HG02852 (cell line): ENCODE results near the gene FAM161B.
A peak's percentile ranks its signal among the peaks of the same experiment; 100 is the strongest.
"Not testable (repeated sequence)": the region's sequence is repeated elsewhere in the genome, so short reads cannot be mapped to it uniquely, and the experiment has no call there.

Source experiments
- ATAC-seq: cut with Tn5 transposase; IDR thresholded peaks from one replicate; pipeline ENCODE4 v1.9.1; 2021; ENCODE audit warnings: mild to moderate bottlenecking, moderate library complexity; ENCODE audit not compliant: unreplicated experiment

The FAM161B gene, protein sequence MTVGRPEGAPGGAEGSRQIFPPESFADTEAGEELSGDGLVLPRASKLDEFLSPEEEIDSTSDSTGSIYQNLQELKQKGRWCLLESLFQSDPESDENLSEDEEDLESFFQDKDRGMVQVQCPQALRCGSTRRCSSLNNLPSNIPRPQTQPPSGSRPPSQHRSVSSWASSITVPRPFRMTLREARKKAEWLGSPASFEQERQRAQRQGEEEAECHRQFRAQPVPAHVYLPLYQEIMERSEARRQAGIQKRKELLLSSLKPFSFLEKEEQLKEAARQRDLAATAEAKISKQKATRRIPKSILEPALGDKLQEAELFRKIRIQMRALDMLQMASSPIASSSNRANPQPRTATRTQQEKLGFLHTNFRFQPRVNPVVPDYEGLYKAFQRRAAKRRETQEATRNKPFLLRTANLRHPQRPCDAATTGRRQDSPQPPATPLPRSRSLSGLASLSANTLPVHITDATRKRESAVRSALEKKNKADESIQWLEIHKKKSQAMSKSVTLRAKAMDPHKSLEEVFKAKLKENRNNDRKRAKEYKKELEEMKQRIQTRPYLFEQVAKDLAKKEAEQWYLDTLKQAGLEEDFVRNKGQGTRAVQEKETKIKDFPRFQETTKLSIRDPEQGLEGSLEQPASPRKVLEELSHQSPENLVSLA

GRCh38 chr14:73949752-73950734 lies at the start of gene FAM161B, which contains the start of gene COQ6:
TSS of gene FAM161B (minus strand) at chr14:73950094. CDS start at chr14:73950026, 68 bp downstream.
TSS of gene COQ6 (plus strand) at chr14:73950302. CDS start at chr14:73950333, 31 bp downstream.
- ATAC-seq, result peak; percentile 87

GRCh38 chr14:73998726-73999125 lies 48.8 kb upstream of the FAM161B start:
- no peak for ATAC-seq

- no peak for ATAC-seq
Observed at GRCh38 chr14:73997944-73998447, 48.1 kb upstream of the FAM161B start.

DNA sequence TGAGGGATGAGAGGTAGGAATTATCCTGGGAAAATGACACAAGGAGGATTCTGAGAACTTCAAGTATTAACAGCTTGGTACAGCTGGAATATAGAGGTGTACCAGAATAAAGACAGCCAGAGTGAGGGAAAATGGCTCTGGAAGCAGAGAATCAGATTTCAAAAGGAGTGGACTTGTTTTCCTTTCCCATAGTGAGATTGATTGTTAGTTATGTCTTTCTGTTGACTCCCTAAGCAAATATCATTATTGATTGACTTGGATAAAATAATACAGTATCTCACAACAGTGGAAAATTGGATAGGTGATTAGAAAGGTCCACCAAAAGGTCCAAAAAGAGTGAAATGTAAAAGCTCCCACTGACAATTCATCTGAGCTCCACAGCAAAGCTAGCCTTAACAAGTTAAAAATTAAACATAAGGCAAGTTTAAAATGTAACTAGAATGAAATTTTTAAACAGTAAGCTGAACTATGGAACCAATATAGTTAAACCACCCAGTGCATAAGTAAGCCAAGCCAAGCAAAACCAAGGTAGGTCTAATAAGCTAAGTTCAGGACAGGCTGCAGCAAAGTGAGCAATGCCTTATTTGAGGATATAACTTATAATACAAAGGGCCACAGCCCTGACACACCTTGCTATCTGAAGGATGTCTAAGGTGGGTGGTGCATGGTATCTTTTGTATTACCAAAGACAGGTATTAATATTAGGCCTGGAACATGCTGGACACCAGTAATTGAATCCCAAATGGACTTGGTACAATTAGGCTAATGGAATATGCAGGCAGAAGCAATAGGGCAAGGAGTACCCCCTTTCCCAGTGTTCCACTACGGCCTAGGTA lies 47.4 kb upstream of the FAM161B start:
- no peak for ATAC-seq

GRCh38 chr14:73996731-73997107 lies 46.8 kb upstream of the FAM161B start:
- ATAC-seq, result no peak

DNA sequence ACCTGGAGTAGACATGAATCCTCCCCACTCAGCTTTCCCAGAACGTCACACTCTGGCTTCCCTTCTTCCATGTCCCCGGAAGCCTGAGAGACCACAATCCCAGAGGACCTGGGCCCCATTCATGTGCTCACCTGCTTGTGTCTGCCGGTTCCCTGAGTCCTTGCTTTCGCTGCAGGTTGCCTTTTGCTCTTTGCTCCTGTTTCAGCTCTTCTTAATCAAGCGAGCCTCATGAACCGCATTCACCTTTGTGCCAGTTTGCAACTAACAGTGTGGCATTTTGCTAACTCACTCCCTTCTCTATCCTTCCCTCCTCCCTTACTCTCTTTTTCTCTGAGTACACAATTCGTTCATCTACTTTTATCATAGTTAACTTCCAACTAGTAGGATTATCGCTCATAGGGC lies 46.1 kb upstream of the FAM161B start:
- no peak for ATAC-seq

GRCh38 chr14:73994926-73995325 lies 45.0 kb upstream of the FAM161B start:
- ATAC-seq, result not testable (repeated sequence)

- ATAC-seq, result no peak
Observed at GRCh38 chr14:73991092-73991491, 41.2 kb upstream of the FAM161B start.

GRCh38 chr14:73988656-73989055 lies 38.8 kb upstream of the FAM161B start:
- not testable (repeated sequence) for ATAC-seq

DNA sequence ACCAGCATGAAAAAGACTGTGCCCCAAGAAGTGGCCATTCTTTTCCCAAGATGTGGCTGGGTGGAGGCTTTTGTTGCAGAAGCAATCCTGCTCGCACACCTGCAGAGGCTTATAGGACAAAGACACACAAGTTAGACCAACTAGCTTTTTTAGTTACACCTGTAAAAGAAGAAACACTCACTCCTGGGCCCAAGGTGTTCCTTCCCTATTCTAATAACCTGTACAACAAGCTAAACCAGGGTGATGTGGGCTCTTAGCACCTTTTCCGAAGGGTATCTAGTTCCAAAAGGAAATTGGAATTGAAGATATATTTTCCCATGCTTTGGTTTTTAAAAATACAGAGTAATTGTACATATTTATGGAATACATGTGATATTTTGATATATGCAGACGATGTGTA lies 38.2 kb upstream of the FAM161B start:
- no peak for ATAC-seq

GRCh38 chr14:73977896-73978295 lies 28.0 kb upstream of the FAM161B start:
- no peak for ATAC-seq

DNA sequence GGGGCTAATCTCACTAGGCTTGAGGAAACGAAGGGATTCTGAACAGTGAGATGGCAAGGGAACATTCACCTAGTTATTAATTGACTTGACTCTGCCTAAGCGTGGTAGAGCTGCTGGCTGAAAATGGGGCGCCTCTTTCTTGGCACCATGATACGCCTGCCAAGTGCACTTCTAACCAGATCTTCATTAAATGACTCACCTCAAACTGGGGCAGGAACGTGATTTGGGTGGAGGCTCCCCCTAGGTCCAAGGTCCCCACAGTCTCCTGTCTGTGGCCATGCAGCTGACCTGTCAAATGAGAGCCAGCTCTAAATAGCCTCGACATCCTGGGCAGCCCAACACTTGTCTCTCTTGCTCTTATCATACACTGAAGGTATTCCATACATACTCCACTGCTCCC lies 26.2 kb upstream of the FAM161B start:
- no peak for ATAC-seq

- ATAC-seq, result no peak
Observed at GRCh38 chr14:73973497-73973896, 23.6 kb upstream of the FAM161B start.

- no peak for ATAC-seq
Observed at GRCh38 chr14:73968885-73969284, 19.0 kb upstream of the FAM161B start.

DNA sequence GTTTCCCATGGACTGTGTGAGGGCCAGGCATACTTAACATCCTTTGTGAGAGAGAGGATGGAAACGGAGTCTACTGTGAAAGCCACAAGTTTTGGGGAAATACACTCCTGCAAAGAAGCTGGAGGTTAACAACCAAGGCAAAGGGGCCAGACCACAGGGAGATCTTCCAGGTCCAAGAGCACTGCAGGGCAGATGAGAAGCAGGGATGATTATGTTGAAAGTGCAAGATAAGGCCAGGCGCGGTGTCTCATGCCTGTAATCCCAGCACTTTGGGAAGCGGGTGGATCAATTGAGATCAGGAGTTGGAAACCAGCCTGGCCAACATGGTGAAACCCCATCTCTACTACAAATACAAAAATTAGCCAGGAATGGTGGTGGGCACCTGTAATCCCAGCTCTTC lies 15.3 kb upstream of the FAM161B start:
- ATAC-seq, result no peak

DNA sequence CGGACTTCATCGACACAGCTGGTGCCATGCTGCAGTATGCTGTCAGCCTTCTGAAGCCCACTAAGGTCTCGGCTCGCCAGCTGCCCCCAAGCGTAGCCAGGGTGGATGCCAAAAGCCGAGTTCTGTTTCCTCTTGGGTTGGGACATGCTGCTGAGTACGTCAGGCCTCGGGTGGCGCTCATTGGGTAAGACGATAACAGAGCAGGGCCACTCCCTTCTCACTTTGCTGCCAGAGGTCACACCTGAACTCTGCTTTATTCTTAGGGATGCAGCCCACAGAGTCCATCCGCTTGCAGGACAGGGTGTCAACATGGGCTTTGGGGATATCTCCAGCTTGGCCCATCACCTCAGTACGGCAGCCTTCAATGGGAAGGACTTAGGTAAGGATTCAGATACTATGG lies 11.3 kb upstream of the FAM161B start:
- ATAC-seq, result no peak

GRCh38 chr14:73958591-73958990 lies 8.7 kb upstream of the FAM161B start:
- no peak for ATAC-seq

- ATAC-seq, result no peak
Observed at GRCh38 chr14:73955674-73956073, 5.8 kb upstream of the FAM161B start.

DNA sequence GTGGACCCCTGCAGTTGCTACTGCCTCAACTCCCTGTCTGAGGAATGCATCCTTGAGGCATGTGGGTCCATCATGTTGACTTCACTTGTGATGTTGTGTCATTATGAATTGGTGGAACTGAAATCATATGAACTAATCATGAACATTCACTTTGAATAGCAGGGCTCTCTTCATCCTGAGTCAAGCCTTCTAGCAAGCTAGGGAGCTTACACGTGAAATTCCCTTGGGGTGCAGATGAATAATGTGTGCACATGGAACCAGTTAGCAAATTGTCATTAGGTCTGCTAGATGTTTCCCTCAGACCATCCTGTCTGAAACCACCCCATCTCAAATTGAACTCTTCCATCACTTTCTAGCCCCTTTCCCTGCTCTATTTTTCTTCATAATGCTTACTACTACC lies 3.8 kb upstream of the FAM161B start:
- ATAC-seq, result no peak

- no peak for ATAC-seq
Observed at GRCh38 chr14:73945159-73945670, 4.7 kb downstream of the FAM161B start.
